ENCODE measurements around the gene MTHFD2.
"Not testable (repeated sequence)": the region's sequence is repeated elsewhere in the genome, so short reads cannot be mapped to it uniquely, and the experiment has no call there.

The MTHFD2 gene

GRCh38 chr2:74228772-74229171 lies 30.4 kb downstream of the MTHFD2 start:
- no peak for DNase-seq (ENCODE audit: low spot score)

- not testable (repeated sequence) for DNase-seq (ENCODE audit: low spot score)
These were observed 31.4 kb downstream of the MTHFD2 start for GRCh38 chr2:74229865-74230264.

GRCh38 chr2:74232426-74232825 lies 34.0 kb downstream of the MTHFD2 start:
- DNase-seq (ENCODE audit: low spot score), result no peak

GRCh38 chr2:74233648-74234047 lies 35.2 kb downstream of the MTHFD2 start:
- DNase-seq (ENCODE audit: low spot score), result no peak

- no peak for DNase-seq (ENCODE audit: low spot score)
These were observed 36.6 kb downstream of the MTHFD2 start for GRCh38 chr2:74235041-74235440.

GRCh38 chr2:74238879-74239278 lies 40.5 kb downstream of the MTHFD2 start:
- DNase-seq (ENCODE audit: low spot score), result no peak

- DNase-seq (ENCODE audit: low spot score), result no peak
These were observed 40.9 kb downstream of the MTHFD2 start for GRCh38 chr2:74239346-74239745.

GRCh38 chr2:74242354-74243071 lies 44.1 kb downstream of the MTHFD2 start:
- no peak for DNase-seq (ENCODE audit: low spot score)

- no peak for DNase-seq (ENCODE audit: low spot score)
These were observed 45.9 kb downstream of the MTHFD2 start for GRCh38 chr2:74244286-74244685.

GRCh38 chr2:74246496-74247195 lies 48.2 kb downstream of the MTHFD2 start:
- no peak for DNase-seq (ENCODE audit: low spot score)

GRCh38 chr2:74249406-74250122 lies 51.1 kb downstream of the MTHFD2 start:
- DNase-seq (ENCODE audit: low spot score), result no peak

- peak; percentile 48 for DNase-seq (ENCODE audit: low spot score)
These were observed 51.8 kb downstream of the MTHFD2 start for GRCh38 chr2:74250189-74250631.

GRCh38 chr2:74252036-74252435 lies 53.6 kb downstream of the MTHFD2 start:
- no peak for DNase-seq (ENCODE audit: low spot score)

GRCh38 chr2:74252862-74253261 lies 54.4 kb downstream of the MTHFD2 start:
- DNase-seq (ENCODE audit: low spot score), result no peak

GRCh38 chr2:74253306-74253970 lies 55.0 kb downstream of the MTHFD2 start:
- no peak for DNase-seq (ENCODE audit: low spot score)

GRCh38 chr2:74253971-74254310 lies 55.5 kb downstream of the MTHFD2 start:
- no peak for DNase-seq (ENCODE audit: low spot score)

- no peak for DNase-seq (ENCODE audit: low spot score)
These were observed 57.3 kb downstream of the MTHFD2 start for GRCh38 chr2:74255660-74256213.

- DNase-seq (ENCODE audit: low spot score), result no peak
These were observed 60.8 kb downstream of the MTHFD2 start for GRCh38 chr2:74259191-74259590.

- DNase-seq (ENCODE audit: low spot score), result no peak
These were observed 61.3 kb downstream of the MTHFD2 start for GRCh38 chr2:74259733-74260132.

GRCh38 chr2:74260495-74260894 lies 62.1 kb downstream of the MTHFD2 start:
- no peak for DNase-seq (ENCODE audit: low spot score)

GRCh38 chr2:74261204-74261864 lies 62.9 kb downstream of the MTHFD2 start:
- peak; percentile 59 for DNase-seq (ENCODE audit: low spot score)

- DNase-seq (ENCODE audit: low spot score), result no peak
These were observed 64.3 kb downstream of the MTHFD2 start for GRCh38 chr2:74262681-74263080.

All from SW480 (cell line).